ENCODE results near the gene C1QTNF4.
A peak's percentile ranks its signal among the peaks of the same experiment; 100 is the strongest.
"Not testable (repeated sequence)": the region's sequence is repeated elsewhere in the genome, so short reads cannot be mapped to it uniquely, and the experiment has no call there.

Gene C1QTNF4

DNA sequence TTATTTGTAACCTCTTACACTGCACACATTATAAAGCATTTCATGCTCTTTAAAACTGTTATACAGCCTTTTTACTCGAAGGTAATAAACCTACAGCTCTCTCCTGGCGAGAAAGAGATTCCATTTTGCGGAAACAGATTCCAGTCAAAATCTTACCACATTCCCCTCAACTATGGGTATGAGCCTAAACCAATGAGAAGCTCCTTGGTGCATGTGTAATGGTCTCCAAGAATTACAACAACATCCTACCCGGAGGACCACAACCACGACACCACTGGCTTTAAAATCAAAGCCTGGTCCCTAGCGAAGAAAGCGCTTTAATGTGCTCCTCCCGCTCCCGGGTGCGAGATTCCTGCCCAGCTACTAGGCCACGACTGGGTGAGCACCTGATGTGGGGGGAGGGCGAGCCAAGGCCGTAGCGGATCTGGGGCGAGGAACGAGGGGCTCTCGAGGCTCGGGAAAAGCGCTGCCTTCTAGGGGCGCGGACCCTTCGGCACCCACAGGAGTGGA, 42.1 kb downstream of the C1QTNF4 start:
- TF ChIP-seq GABPA (IDR thresholded peaks at IDR 0.05; ENCODE audit: low read depth), result no peak
- TF ChIP-seq, protein P1, sequence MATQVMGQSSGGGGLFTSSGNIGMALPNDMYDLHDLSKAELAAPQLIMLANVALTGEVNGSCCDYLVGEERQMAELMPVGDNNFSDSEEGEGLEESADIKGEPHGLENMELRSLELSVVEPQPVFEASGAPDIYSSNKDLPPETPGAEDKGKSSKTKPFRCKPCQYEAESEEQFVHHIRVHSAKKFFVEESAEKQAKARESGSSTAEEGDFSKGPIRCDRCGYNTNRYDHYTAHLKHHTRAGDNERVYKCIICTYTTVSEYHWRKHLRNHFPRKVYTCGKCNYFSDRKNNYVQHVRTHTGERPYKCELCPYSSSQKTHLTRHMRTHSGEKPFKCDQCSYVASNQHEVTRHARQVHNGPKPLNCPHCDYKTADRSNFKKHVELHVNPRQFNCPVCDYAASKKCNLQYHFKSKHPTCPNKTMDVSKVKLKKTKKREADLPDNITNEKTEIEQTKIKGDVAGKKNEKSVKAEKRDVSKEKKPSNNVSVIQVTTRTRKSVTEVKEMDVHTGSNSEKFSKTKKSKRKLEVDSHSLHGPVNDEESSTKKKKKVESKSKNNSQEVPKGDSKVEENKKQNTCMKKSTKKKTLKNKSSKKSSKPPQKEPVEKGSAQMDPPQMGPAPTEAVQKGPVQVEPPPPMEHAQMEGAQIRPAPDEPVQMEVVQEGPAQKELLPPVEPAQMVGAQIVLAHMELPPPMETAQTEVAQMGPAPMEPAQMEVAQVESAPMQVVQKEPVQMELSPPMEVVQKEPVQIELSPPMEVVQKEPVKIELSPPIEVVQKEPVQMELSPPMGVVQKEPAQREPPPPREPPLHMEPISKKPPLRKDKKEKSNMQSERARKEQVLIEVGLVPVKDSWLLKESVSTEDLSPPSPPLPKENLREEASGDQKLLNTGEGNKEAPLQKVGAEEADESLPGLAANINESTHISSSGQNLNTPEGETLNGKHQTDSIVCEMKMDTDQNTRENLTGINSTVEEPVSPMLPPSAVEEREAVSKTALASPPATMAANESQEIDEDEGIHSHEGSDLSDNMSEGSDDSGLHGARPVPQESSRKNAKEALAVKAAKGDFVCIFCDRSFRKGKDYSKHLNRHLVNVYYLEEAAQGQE (IDR thresholded peaks at IDR 0.05; ENCODE audit: insufficient replicate concordance, low read depth), result no peak
- TF ChIP-seq, protein P2, sequence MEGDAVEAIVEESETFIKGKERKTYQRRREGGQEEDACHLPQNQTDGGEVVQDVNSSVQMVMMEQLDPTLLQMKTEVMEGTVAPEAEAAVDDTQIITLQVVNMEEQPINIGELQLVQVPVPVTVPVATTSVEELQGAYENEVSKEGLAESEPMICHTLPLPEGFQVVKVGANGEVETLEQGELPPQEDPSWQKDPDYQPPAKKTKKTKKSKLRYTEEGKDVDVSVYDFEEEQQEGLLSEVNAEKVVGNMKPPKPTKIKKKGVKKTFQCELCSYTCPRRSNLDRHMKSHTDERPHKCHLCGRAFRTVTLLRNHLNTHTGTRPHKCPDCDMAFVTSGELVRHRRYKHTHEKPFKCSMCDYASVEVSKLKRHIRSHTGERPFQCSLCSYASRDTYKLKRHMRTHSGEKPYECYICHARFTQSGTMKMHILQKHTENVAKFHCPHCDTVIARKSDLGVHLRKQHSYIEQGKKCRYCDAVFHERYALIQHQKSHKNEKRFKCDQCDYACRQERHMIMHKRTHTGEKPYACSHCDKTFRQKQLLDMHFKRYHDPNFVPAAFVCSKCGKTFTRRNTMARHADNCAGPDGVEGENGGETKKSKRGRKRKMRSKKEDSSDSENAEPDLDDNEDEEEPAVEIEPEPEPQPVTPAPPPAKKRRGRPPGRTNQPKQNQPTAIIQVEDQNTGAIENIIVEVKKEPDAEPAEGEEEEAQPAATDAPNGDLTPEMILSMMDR (IDR thresholded peaks at IDR 0.05; ENCODE audit: insufficient read depth, low read length), result no peak
- no peak; the same call in none of the 2 replicates for TF ChIP-seq POLR2AphosphoS5 (IDR thresholded peaks at IDR 0.05; ENCODE audit: low read depth)
- no peak for TF ChIP-seq SPI1 (IDR thresholded peaks at IDR 0.05; ENCODE audit: borderline replicate concordance, low read depth)
- H3K4me3 ChIP-seq (replicated peaks; ENCODE audit: insufficient read depth, low read length), result peak overlapping the region; percentile 98
- DNase-seq (ENCODE audit: low read depth in 1 of 2, low spot score in 1 of 2), result peak in 1 of 2 experiments; percentile 42

DNA sequence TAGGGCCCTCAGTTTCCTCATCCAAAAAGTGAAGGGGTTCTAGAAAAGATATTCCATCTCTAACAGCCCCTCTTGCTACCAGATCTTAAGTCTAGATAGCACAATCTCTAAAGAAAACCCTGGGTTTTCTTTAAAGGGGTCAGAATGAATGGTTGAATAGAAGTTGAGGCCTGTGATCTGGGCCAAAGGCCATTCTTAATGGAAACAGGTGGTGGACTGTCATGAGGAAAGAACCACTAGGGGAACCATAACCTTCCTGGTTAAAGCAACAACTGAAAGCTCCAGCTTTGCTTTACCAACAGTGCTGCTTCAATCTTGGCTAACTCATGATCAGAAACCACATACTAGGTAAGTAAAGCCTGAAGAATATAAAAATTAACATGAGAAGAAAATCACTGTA, 43.1 kb downstream of the C1QTNF4 start:
- Histone ChIP-seq H3K27me3 (ENCODE audit: insufficient read depth, poor library complexity, severe bottlenecking) (no peaks in the 10 kb centered on the region), H3K4me3 (replicated peaks; ENCODE audit: insufficient read depth, low read length) (peak overlapping the region; percentile 98; the same call in 1 of the 2 replicates), H3K27ac (replicated peaks) (peak overlapping the region; percentile 84)
- TF ChIP-seq, protein P2 (IDR thresholded peaks at IDR 0.05; ENCODE audit: insufficient read depth, low read length), result peak; percentile 26
- TF ChIP-seq, protein P1 (IDR thresholded peaks at IDR 0.05; ENCODE audit: insufficient replicate concordance, low read depth), result no peak
- peak in 1 of 2 experiments; percentile 28 for DNase-seq (ENCODE audit: low read depth in 1 of 2, low spot score in 1 of 2)

More for the DNA sequence above, 42.1 kb downstream of the C1QTNF4 start:
- no peaks in the 10 kb centered on the region for H3K27me3 ChIP-seq (ENCODE audit: insufficient read depth, poor library complexity, severe bottlenecking)
- H3K27ac ChIP-seq (replicated peaks), result peak overlapping the region; percentile 84

DNA sequence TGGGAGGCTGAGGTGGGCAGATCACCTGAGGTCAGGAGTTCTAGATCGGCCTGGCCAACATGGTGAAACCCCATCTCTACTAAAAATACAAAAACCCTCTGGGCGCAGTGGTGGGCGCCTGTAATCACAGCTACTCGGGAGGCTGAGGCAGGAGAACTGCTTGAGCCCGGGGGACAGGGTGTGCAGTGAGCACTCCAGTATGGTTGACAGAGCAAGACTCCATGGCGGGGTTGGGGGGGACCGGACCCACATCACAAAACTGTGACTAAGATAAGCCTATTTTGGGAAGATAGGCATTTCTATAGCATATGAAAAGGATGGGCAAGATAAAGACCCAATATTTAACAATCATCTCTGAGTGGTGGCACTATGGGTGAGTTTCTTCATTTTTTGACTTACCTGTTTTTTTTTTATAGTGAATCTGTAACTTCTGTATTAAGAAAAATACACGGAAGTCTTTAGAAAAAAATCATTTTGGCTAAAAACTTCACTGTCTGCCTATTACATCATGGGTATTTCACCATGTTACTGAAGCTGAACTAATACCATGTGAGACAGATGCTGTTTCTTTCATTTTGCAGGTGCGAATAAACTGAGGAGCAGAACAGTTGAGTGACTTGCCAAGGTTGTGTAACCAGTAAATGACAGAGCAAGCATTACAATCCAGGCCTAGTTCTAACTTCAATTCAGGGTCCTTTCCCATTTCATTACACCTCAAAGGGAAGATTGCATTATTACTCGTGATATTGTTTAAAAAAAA, 43.7 kb downstream of the C1QTNF4 start:
- TF ChIP-seq POLR2AphosphoS5 (IDR thresholded peaks at IDR 0.05; ENCODE audit: low read depth), result no peak
- TF ChIP-seq, protein P2 (IDR thresholded peaks at IDR 0.05; ENCODE audit: insufficient read depth, low read length), result no peak
- TF ChIP-seq, protein P1 (IDR thresholded peaks at IDR 0.05; ENCODE audit: insufficient replicate concordance, low read depth), result no peak
- no peak for TF ChIP-seq SPI1 (IDR thresholded peaks at IDR 0.05; ENCODE audit: borderline replicate concordance, low read depth)
- TF ChIP-seq GABPA (IDR thresholded peaks at IDR 0.05; ENCODE audit: low read depth), result no peak
- DNase-seq (ENCODE audit: low read depth in 1 of 2, low spot score in 1 of 2), result peak in 1 of 2 experiments; percentile 64
- Histone ChIP-seq H3K27ac (replicated peaks) (peak overlapping the region; percentile 84), H3K27me3 (ENCODE audit: insufficient read depth, poor library complexity, severe bottlenecking) (no peaks in the 10 kb centered on the region), H3K4me3 (replicated peaks; ENCODE audit: insufficient read depth, low read length) (no peak overlapping the region)

DNA sequence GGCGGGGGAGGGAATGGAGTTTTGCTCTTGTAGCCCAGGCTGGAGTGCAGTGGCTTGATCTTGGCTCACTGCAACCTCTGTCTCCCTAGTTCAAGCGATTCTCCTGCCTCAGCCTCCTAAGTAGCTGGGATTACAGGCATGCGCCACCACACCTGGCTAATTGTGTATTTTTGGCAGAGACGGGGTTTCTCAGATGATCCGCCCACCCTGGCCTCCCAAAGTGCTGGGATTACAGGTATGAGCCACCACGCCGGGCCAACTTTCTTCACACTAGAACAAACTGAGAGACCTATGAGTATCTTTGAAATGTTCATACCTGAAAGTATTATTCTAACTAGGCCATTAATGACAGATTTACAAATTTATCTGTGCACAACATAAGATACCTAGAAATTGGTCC, 47.9 kb downstream of the C1QTNF4 start:
- H3K4me3 ChIP-seq (replicated peaks; ENCODE audit: insufficient read depth, low read length); H3K27me3 ChIP-seq (ENCODE audit: insufficient read depth, poor library complexity, severe bottlenecking); DNase-seq (ENCODE audit: low read depth in 1 of 2, low spot score in 1 of 2); H3K27ac ChIP-seq (replicated peaks): not testable (repeated sequence)
